Gastrocnemius medialis (tissue), 4 donors: ENCODE measurements around the gene FNTB. TPM values are rescaled to one million over a fixed set of nuclear protein-coding genes. Genes with fewer than 3 reads are reported as not detected.

Source experiments
- ATAC-seq, 2 donors: fragments of 150-250 bp; one replicate each; pipeline ENCODE4 v1.9.1; 2016
- DNase-seq, 2 donors: peaks; one replicate each; pipeline ENCODE4 v3.0.0-alpha.2; 2019
- H3K27ac ChIP-seq, 4 donors: fragments of 200-600 bp; sonication (generic); 1 replicate in 1 of 4; 2 replicates in 3 of 4; pipeline ENCODE4 v1.5.1; 2016 to 2018; ENCODE audit warnings: mild to moderate bottlenecking in 2 of 4, moderate library complexity in 1 of 4
- H3K27me3 ChIP-seq, 3 donors: fragments of 200-600 bp; sonication (generic) in 2 of 3; 1 replicate in 1 of 3; 2 replicates in 2 of 3; pipeline versions ENCODE4 v1.5.1 to v1.6.0; 2016 to 2019; ENCODE audit warnings: mild to moderate bottlenecking in 1 of 3, moderate library complexity in 1 of 3
- H3K36me3 ChIP-seq, 2 donors: fragments of 200-600 bp; sonication (generic) in 1 of 2; one replicate each; pipeline ENCODE4 v1.5.1; 2017 to 2018
- H3K4me1 ChIP-seq, 2 donors: fragments of 200-600 bp; sonication (generic) in 1 of 2; one replicate each; pipeline ENCODE4 v1.5.1; 2016 to 2017; ENCODE audit warnings: mild to moderate bottlenecking in 2 of 2
- H3K4me3 ChIP-seq, 4 donors: fragments of 200-600 bp; sonication (generic) in 3 of 4; 1 replicate in 1 of 4; 2 replicates in 3 of 4; pipeline ENCODE4 v1.5.1; 2016 to 2019; ENCODE audit warnings: mild to moderate bottlenecking in 2 of 4
- H3K9me3 ChIP-seq, 3 donors: fragments of 200-600 bp; sonication (generic) in 2 of 3; 1 replicate in 1 of 3; 2 replicates in 2 of 3; pipeline ENCODE4 v1.5.1; 2016 to 2019
- CTCF ChIP-seq, 5 experiments: fragments of 450-650 bp in 3 of 5; fragments of 200-600 bp in 2 of 5; sonication (generic) in 2 of 5; IDR thresholded peaks in 4 of 5; conservative IDR thresholded peaks in 1 of 5; 1 replicate in 4 of 5; 2 replicates in 1 of 5; pipeline ENCODE4 v1.5.1; 2016 to 2019; ENCODE audit warnings: antibody characterized with exemption in 5 of 5, mild to moderate bottlenecking in 3 of 5, moderate library complexity in 3 of 5
- POLR2A ChIP-seq, 2 donors: fragments of 450-650 bp; IDR thresholded peaks; one replicate each; pipeline ENCODE4 v1.6.1; 2017; ENCODE audit warnings: antibody characterized with exemption in 2 of 2, mild to moderate bottlenecking in 2 of 2, moderate library complexity in 2 of 2
- in situ Hi-C, 4 donors: fragments of 200-750 bp; cut with MboI; loops; one replicate each; pipeline versions ENCODE4 v1.15.0 to v1.8.0; 2017; ENCODE audit warnings: low sequenced_read_pairs in 4 of 4
- intact Hi-C: fragments of 100-400 bp; cut with DNase I; formaldehyde crosslinking; loops from one replicate; pipeline ENCODE4 v1.15.1; 2023; ENCODE audit warnings: low total_unique reads
- total RNA-seq, 4 donors: library from RNA; depleted of rRNA; stranded (reverse); fragments of >200 nt; gene quantifications; one replicate each; pipeline versions ENCODE4 v1.1.0 to v1.2.3, GENCODE V29; 2016

Gene FNTB
- total RNA-seq, 4 donors from 2014 or later: 6.1 to 40.6 (median 18.0) TPM

GRCh38 chr14:65072937-65073336 is 86.2 kb downstream of the FNTB start:
- Histone ChIP-seq H3K9me3 (no peaks in the 10 kb centered on the region), H3K27ac (peak overlapping the region; percentile 52 to 78 (median 72)), H3K36me3 (peaks cover 0 to 36% of the 10 kb centered on the region in 2 donors), H3K4me1 (peaks cover 50 to 54% of the 10 kb centered on the region in 2 donors), H3K27me3 (no peaks in the 10 kb centered on the region), H3K4me3 (no peak overlapping the region)
- in situ Hi-C loops (no loop called here), intact Hi-C loops (no loop called here)
- no peak for TF ChIP-seq CTCF (IDR thresholded peaks at IDR 0.05 in 4 of 5, conservative IDR thresholded peaks at IDR 0.05 in 1 of 5)
- no peak for TF ChIP-seq POLR2A (IDR thresholded peaks at IDR 0.05)
- ATAC-seq (no peak), DNase-seq (no peak)

GRCh38 chr14:65073605-65074201 is 87.0 kb downstream of the FNTB start:
- Histone ChIP-seq H3K27me3 (no peaks in the 10 kb centered on the region), H3K36me3 (peaks cover 0 to 42% of the 10 kb centered on the region in 2 donors), H3K4me3 (peak overlapping the region in 1 of 4 donors; percentile 0), H3K27ac (peak overlapping the region; percentile 52 to 78 (median 72)), H3K4me1 (peaks cover 52 to 54% of the 10 kb centered on the region in 2 donors), H3K9me3 (no peaks in the 10 kb centered on the region)
- DNase-seq (peak in 1 of 2 donors; percentile 64), ATAC-seq (peak; percentile 31 to 60)
- in situ Hi-C loops (no loop called here), intact Hi-C loops (no loop called here)
- TF ChIP-seq POLR2A (IDR thresholded peaks at IDR 0.05) (no peak), CTCF (IDR thresholded peaks at IDR 0.05 in 4 of 5, conservative IDR thresholded peaks at IDR 0.05 in 1 of 5) (no peak)

- Histone ChIP-seq H3K27me3 (no peaks in the 10 kb centered on the region), H3K36me3 (peaks cover 0 to 43% of the 10 kb centered on the region in 2 donors), H3K9me3 (no peaks in the 10 kb centered on the region), H3K4me1 (peaks cover 51 to 61% of the 10 kb centered on the region in 2 donors), H3K27ac (peak overlapping the region; percentile 52 to 78 (median 72)), H3K4me3 (peak overlapping the region in 1 of 4 donors; percentile 0)
- DNase-seq (peak in 1 of 2 donors; percentile 73), ATAC-seq (peak in 1 of 2 donors; percentile 66)
- intact Hi-C loops (no loop called here), in situ Hi-C loops (no loop called here)
- TF ChIP-seq POLR2A (IDR thresholded peaks at IDR 0.05) (no peak), CTCF (IDR thresholded peaks at IDR 0.05 in 4 of 5, conservative IDR thresholded peaks at IDR 0.05 in 1 of 5) (no peak)
These were observed 87.9 kb downstream of the FNTB start for GRCh38 chr14:65074449-65075150.

GRCh38 chr14:65075628-65076325 is 89.1 kb downstream of the FNTB start:
- ATAC-seq (peak in 1 of 2 donors; percentile 31), DNase-seq (peak; percentile 45 to 47)
- Histone ChIP-seq H3K4me1 (peaks cover 43 to 63% of the 10 kb centered on the region in 2 donors), H3K9me3 (no peaks in the 10 kb centered on the region), H3K4me3 (no peak overlapping the region), H3K27ac (peak overlapping the region; percentile 38 to 78 (median 64)), H3K36me3 (peaks cover 0 to 45% of the 10 kb centered on the region in 2 donors), H3K27me3 (no peaks in the 10 kb centered on the region)
- in situ Hi-C loops (no loop called here), intact Hi-C loops (no loop called here)
- TF ChIP-seq POLR2A (IDR thresholded peaks at IDR 0.05) (peak in 1 of 2 donors; percentile 9), CTCF (IDR thresholded peaks at IDR 0.05 in 4 of 5, conservative IDR thresholded peaks at IDR 0.05 in 1 of 5) (no peak)
